RWPE2 (cell line): Measurements from ENCODE around the gene DPPA5.
"Not testable (repeated sequence)": the region's sequence is repeated elsewhere in the genome, so short reads cannot be mapped to it uniquely, and the experiment has no call there.

Experiments
- ATAC-seq: fragments of 200-7000 bp; cut with Tn5 transposase; 3 replicates; pipeline ENCODE4 v1.9.1; 2021; ENCODE audit warnings: low read depth
- DNase-seq: peaks from one replicate; pipeline ENCODE4 v3.0.0-alpha.2; 2020; ENCODE audit warnings: low spot score
- H3K27ac ChIP-seq: fragments of 450-650 bp; 2 replicates; pipeline ENCODE4 v1.5.1; 2017; ENCODE audit warnings: mild to moderate bottlenecking; ENCODE audit not compliant: poor library complexity, severe bottlenecking
- H3K27me3 ChIP-seq: fragments of 250-450 bp; sonication (Bioruptor Pico); 2 replicates; pipeline ENCODE4 v1.5.1; 2021; ENCODE audit warnings: mild to moderate bottlenecking, moderate library complexity; ENCODE audit not compliant: insufficient read depth, poor library complexity, severe bottlenecking
- H3K36me3 ChIP-seq: fragments of 250-450 bp; sonication (Bioruptor Pico); 2 replicates; pipeline ENCODE4 v1.5.1; 2020; ENCODE audit warnings: low read depth, mild to moderate bottlenecking, moderate library complexity
- H3K4me1 ChIP-seq: fragments of 250-450 bp; sonication (Bioruptor Pico); 2 replicates; pipeline ENCODE4 v1.5.1; 2021; ENCODE audit warnings: mild to moderate bottlenecking, moderate library complexity; ENCODE audit not compliant: insufficient read depth, poor library complexity, severe bottlenecking
- H3K4me3 ChIP-seq: fragments of 250-450 bp; sonication (Bioruptor Pico); 2 replicates; pipeline ENCODE4 v1.5.1; 2021; ENCODE audit warnings: mild to moderate bottlenecking, moderate library complexity; ENCODE audit not compliant: severe bottlenecking
- H3K9me3 ChIP-seq: fragments of 250-450 bp; sonication (Bioruptor Pico); 2 replicates; pipeline ENCODE4 v1.5.1; 2021; ENCODE audit warnings: mild to moderate bottlenecking, moderate library complexity; ENCODE audit not compliant: severe bottlenecking
- TF ChIP-seq, protein P1 (sequence below): fragments of 450-650 bp; IDR thresholded peaks from one replicate; pipeline ENCODE4 v1.5.1; 2017; ENCODE audit warnings: mild to moderate bottlenecking, moderate library complexity; ENCODE audit not compliant: poor library complexity, severe bottlenecking

The DPPA5 gene

DNA sequence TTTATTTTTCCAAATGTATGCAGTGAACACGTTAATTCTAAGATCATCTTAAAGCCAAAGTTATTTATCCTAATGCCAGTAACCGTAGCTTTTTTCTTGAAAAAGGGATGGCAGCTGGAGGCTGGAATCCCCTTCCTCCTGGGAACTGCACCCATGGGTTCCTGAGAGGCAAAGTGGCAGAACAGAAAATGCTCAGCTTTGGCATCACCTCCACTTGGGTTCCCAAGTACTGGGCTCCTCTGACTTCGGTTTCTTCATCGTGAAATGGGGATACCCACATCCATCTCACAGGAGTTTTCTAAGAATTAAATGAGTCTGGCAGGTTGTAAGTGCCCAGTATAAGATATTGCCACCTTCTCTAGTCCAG, 34.3 kb upstream of the DPPA5 start:
- peak overlapping the region; percentile 77 for H3K27ac ChIP-seq
- peak; percentile 17 for ATAC-seq
- TF ChIP-seq, protein P1, sequence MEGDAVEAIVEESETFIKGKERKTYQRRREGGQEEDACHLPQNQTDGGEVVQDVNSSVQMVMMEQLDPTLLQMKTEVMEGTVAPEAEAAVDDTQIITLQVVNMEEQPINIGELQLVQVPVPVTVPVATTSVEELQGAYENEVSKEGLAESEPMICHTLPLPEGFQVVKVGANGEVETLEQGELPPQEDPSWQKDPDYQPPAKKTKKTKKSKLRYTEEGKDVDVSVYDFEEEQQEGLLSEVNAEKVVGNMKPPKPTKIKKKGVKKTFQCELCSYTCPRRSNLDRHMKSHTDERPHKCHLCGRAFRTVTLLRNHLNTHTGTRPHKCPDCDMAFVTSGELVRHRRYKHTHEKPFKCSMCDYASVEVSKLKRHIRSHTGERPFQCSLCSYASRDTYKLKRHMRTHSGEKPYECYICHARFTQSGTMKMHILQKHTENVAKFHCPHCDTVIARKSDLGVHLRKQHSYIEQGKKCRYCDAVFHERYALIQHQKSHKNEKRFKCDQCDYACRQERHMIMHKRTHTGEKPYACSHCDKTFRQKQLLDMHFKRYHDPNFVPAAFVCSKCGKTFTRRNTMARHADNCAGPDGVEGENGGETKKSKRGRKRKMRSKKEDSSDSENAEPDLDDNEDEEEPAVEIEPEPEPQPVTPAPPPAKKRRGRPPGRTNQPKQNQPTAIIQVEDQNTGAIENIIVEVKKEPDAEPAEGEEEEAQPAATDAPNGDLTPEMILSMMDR = no peak

DNA sequence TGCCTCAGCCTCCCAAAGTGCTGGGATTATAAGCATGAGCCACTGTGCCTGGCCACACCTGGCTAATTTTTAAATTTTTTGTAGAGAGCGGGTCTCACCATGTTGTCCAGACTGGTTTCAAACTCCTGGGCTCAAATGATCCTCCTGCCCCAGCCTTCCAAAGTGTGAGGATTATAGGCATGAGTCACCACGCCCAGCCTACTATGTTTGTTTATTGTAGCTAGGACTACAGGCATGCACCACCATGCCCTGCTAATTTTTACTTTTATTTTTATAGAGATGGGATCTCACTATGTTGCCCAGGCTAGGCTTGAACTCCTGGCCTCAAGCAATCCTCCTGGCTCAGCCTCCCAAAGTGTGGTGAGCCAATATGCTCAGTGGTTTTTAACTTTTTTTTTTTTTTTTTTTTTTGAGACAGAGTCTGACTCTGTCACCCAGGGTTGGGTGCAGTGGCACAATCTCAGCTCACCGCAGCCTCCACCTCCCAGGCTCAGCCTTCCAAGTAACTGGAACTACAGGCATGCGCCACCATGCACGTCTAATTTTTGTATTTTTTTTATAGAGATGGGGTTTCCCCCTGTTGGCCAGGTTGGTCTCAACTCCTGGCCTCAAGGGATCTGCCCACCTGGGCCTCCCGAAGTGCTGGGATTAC, 28.5 kb upstream of the DPPA5 start:
- ATAC-seq (peak; percentile 73; the same call in 2 of the 3 replicates), DNase-seq (no peak)
- TF ChIP-seq, protein P1 = no peak
- H3K4me1 ChIP-seq = no peaks in the 10 kb centered on the region
- no peak overlapping the region for H3K27ac ChIP-seq
- no peaks in the 10 kb centered on the region for H3K36me3 ChIP-seq
- no peaks in the 10 kb centered on the region for H3K9me3 ChIP-seq
- H3K4me3 ChIP-seq = no peak overlapping the region
- no peaks in the 10 kb centered on the region for H3K27me3 ChIP-seq

More for the DNA sequence above, 34.3 kb upstream of the DPPA5 start:
- H3K4me3 ChIP-seq = peak overlapping the region; percentile 45
- no peaks in the 10 kb centered on the region for H3K9me3 ChIP-seq
- peaks cover 6% of the 10 kb centered on the region for H3K4me1 ChIP-seq
- no peaks in the 10 kb centered on the region for H3K27me3 ChIP-seq
- no peak for DNase-seq
- no peaks in the 10 kb centered on the region for H3K36me3 ChIP-seq

DNA sequence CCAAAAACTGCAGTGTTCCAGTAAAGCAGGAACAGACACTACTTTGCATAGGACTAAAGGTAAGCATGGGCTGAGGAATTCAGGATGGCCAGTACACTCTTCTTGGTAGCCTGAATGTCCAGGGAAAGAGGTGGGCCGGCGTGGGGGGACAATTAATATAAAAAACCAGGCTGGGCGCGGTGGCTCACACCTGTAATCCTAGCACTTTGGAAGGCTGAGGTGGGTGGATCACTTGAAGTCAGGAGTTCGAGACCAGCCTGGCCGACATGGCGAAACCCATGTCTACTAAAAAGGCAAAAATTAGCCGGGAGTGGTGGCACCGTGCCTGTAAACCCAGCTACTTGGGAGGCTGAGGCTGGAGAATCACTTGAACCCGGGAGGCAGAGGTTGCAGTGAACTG, 27.5 kb upstream of the DPPA5 start:
- not testable (repeated sequence) for H3K9me3 ChIP-seq, H3K36me3 ChIP-seq, ATAC-seq, H3K27ac ChIP-seq, DNase-seq, H3K27me3 ChIP-seq, H3K4me3 ChIP-seq, H3K4me1 ChIP-seq

DNA sequence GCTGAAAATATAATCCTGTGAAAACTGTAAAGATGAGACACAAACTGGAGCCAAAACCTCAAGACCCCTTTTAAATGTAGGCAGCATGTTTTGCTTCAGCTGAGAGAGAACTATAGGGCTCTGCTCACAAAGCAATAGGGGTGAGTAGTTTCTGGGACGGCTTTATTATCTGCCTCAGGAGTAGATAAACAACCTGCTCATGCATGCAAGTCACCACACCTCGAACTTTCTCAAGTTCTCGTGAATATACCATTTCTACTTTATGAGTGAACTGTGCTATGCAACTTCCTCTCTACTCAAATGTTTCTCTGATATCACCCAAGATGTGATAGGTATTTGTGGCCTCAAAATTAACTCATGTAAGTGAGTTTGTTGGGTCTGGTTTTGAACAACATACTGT, 23.1 kb upstream of the DPPA5 start:
- DNase-seq = no peak
- ATAC-seq = no peak
- Histone ChIP-seq H3K4me3 (no peak overlapping the region), H3K36me3 (no peaks in the 10 kb centered on the region), H3K27me3 (no peaks in the 10 kb centered on the region), H3K4me1 (no peaks in the 10 kb centered on the region), H3K9me3 (peaks cover 2% of the 10 kb centered on the region), H3K27ac (no peak overlapping the region)
- TF ChIP-seq, protein P1 = no peak

DNA sequence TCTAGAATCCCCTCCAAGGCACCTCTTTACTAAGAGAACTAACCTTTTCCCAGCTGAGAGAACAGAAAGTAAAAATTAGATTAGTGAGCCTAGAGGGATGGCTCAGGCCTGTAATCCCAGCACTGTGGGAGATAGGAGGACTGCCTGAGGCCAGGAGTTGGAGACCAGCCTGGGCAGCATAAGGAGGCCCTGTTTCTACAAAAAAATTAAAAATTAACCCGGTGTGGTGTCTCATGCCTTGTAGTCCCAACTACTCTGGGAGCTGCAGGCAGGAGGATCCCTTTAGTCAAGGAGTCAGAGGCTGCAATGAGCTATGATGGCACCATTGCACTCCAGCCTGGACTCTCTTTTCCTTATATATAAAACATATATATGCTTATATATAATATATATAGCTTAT, 21.1 kb upstream of the DPPA5 start:
- ATAC-seq (no peak), DNase-seq (no peak)
- Histone ChIP-seq H3K4me1 (no peaks in the 10 kb centered on the region), H3K27ac (no peak overlapping the region), H3K4me3 (no peak overlapping the region), H3K36me3 (no peaks in the 10 kb centered on the region), H3K9me3 (peaks cover 4% of the 10 kb centered on the region), H3K27me3 (no peaks in the 10 kb centered on the region)
- TF ChIP-seq, protein P1 = no peak
